SW480 (cell line): ENCODE measurements around the gene MYO1D.
"Not testable (repeated sequence)": the region's sequence is repeated elsewhere in the genome, so short reads cannot be mapped to it uniquely, and the experiment has no call there.

ENCODE experiments used
- DNase-seq: peaks from one replicate; pipeline ENCODE4 v3.0.0-alpha.2; 2016; ENCODE audit warnings: low spot score

MYO1D gene

GRCh38 chr17:32876417-32877163 lies at the start of gene MYO1D:
Gene MYO1D (minus strand): TSS chr17:32877124. CDS start chr17:32876872, 252 bp downstream.
- DNase-seq = peak; percentile 80

- DNase-seq = no peak
Observed at GRCh38 chr17:32926183-32926582, 49.3 kb upstream of the MYO1D start.

- DNase-seq = not testable (repeated sequence)
Observed at GRCh38 chr17:32923905-32924304, 47.0 kb upstream of the MYO1D start.

GRCh38 chr17:32921017-32921416 lies 44.1 kb upstream of the MYO1D start:
- DNase-seq = no peak

- DNase-seq = no peak
Observed at GRCh38 chr17:32920293-32920692, 43.4 kb upstream of the MYO1D start.

- not testable (repeated sequence) for DNase-seq
Observed at GRCh38 chr17:32919876-32920275, 43.0 kb upstream of the MYO1D start.

GRCh38 chr17:32917842-32918241 lies 40.9 kb upstream of the MYO1D start:
- DNase-seq = no peak

- DNase-seq = no peak
Observed at GRCh38 chr17:32917081-32917480, 40.2 kb upstream of the MYO1D start.

- no peak for DNase-seq
Observed at GRCh38 chr17:32916134-32916533, 39.2 kb upstream of the MYO1D start.

- no peak for DNase-seq
Observed at GRCh38 chr17:32915245-32915644, 38.3 kb upstream of the MYO1D start.

GRCh38 chr17:32914181-32914580 lies 37.3 kb upstream of the MYO1D start:
- no peak for DNase-seq

- no peak for DNase-seq
Observed at GRCh38 chr17:32913593-32913992, 36.7 kb upstream of the MYO1D start.

GRCh38 chr17:32912218-32912897 lies 35.4 kb upstream of the MYO1D start:
- DNase-seq = peak; percentile 9

GRCh38 chr17:32910769-32911168 lies 33.8 kb upstream of the MYO1D start:
- no peak for DNase-seq

- peak; percentile 76 for DNase-seq
Observed at GRCh38 chr17:32909787-32910369, 33.0 kb upstream of the MYO1D start.

GRCh38 chr17:32907583-32907982 lies 30.7 kb upstream of the MYO1D start:
- DNase-seq = no peak

- no peak for DNase-seq
Observed at GRCh38 chr17:32904891-32905290, 28.0 kb upstream of the MYO1D start.

- DNase-seq = no peak
Observed at GRCh38 chr17:32903774-32904673, 27.1 kb upstream of the MYO1D start.

- no peak for DNase-seq
Observed at GRCh38 chr17:32901743-32902142, 24.8 kb upstream of the MYO1D start.

GRCh38 chr17:32899236-32900013 lies 22.5 kb upstream of the MYO1D start:
- no peak for DNase-seq

GRCh38 chr17:32896647-32897258 lies 19.8 kb upstream of the MYO1D start:
- DNase-seq = no peak
